ENCODE data around the gene APLN.

APLN gene

GRCh38 chrX:129655547-129656249, 942 bp upstream of the APLN start:
- CTCF ChIA-PET: interaction anchor here (0.8 to 2.6 kb wide), 4 partner anchors 22 to 70 kb away, joined by 3 to 16 read pairs (median 4); no protein-coding TSS in a partner anchor
- no peaks in the 10 kb centered on the region for H3K36me3 ChIP-seq (ENCODE audit: control insufficient read depth in 2 of 2, insufficient read depth in 1 of 2, low read length in 2 of 2)
- no peak overlapping the region for H3K27ac ChIP-seq (ENCODE audit: extremely low read depth, low read depth, low read length)
- no peaks in the 10 kb centered on the region for H3K9me3 ChIP-seq (ENCODE audit: control insufficient read depth, insufficient read depth, low read depth, low read length)
- TF ChIP-seq ZNF23 (tag by site-specific recombination; IDR thresholded peaks at IDR 0.05; ENCODE audit: borderline replicate concordance) (no peak), ZNF514 (tag by site-specific recombination; IDR thresholded peaks at IDR 0.05) (no peak), ZNF366 (tag by site-specific recombination; conservative IDR thresholded peaks at IDR 0.05) (no peak), ZNF610 (tag by site-specific recombination; IDR thresholded peaks at IDR 0.05; ENCODE audit: borderline replicate concordance) (no peak), ZNF530 (tag by site-specific recombination; IDR thresholded peaks at IDR 0.05; ENCODE audit: low read depth) (no peak), OSR2 (tag by site-specific recombination; IDR thresholded peaks at IDR 0.05) (no peak), ZNF2 (tag by site-specific recombination; IDR thresholded peaks at IDR 0.05) (no peak), ZSCAN23 (tag by site-specific recombination; IDR thresholded peaks at IDR 0.05) (no peak), ZSCAN18 (tag by site-specific recombination; IDR thresholded peaks at IDR 0.05) (no peak), ZNF266 (tag by site-specific recombination; IDR thresholded peaks at IDR 0.05; ENCODE audit: low read depth) (no peak), PRDM10 (tag by site-specific recombination; IDR thresholded peaks at IDR 0.05) (0 out of 2 replicates have a peak, but pooled peaks have one; percentile 49), ATF2 (tag by site-specific recombination; IDR thresholded peaks at IDR 0.05; ENCODE audit: low read depth) (no peak), ZNF777 (tag by site-specific recombination; IDR thresholded peaks at IDR 0.05; ENCODE audit: borderline replicate concordance) (no peak), ZNF571 (tag by site-specific recombination; IDR thresholded peaks at IDR 0.05) (no peak), ZNF324 (tag by site-specific recombination; IDR thresholded peaks at IDR 0.05) (no peak), EGR2 (tag by site-specific recombination; IDR thresholded peaks at IDR 0.05; ENCODE audit: low read depth) (no peak)
- TF ChIP-seq, protein P1, sequence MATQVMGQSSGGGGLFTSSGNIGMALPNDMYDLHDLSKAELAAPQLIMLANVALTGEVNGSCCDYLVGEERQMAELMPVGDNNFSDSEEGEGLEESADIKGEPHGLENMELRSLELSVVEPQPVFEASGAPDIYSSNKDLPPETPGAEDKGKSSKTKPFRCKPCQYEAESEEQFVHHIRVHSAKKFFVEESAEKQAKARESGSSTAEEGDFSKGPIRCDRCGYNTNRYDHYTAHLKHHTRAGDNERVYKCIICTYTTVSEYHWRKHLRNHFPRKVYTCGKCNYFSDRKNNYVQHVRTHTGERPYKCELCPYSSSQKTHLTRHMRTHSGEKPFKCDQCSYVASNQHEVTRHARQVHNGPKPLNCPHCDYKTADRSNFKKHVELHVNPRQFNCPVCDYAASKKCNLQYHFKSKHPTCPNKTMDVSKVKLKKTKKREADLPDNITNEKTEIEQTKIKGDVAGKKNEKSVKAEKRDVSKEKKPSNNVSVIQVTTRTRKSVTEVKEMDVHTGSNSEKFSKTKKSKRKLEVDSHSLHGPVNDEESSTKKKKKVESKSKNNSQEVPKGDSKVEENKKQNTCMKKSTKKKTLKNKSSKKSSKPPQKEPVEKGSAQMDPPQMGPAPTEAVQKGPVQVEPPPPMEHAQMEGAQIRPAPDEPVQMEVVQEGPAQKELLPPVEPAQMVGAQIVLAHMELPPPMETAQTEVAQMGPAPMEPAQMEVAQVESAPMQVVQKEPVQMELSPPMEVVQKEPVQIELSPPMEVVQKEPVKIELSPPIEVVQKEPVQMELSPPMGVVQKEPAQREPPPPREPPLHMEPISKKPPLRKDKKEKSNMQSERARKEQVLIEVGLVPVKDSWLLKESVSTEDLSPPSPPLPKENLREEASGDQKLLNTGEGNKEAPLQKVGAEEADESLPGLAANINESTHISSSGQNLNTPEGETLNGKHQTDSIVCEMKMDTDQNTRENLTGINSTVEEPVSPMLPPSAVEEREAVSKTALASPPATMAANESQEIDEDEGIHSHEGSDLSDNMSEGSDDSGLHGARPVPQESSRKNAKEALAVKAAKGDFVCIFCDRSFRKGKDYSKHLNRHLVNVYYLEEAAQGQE (tag by site-specific recombination; IDR thresholded peaks at IDR 0.05): peak; percentile 94
- H3K4me1 ChIP-seq (ENCODE audit: control insufficient read depth, insufficient read depth, low read length): no peaks in the 10 kb centered on the region; the same call in 1 of the 2 replicates
- no peak overlapping the region for H3K4me3 ChIP-seq (ENCODE audit: low read depth, low read length)
- POLR2A ChIA-PET: interaction anchor here (0.8 kb wide), 2 partner anchors 23 to 250 kb away, joined by 3 to 5 read pairs; partner anchors contain the start of gene UTP14A
